ENCODE data around the gene SCNN1B.

SCNN1B gene

DNA sequence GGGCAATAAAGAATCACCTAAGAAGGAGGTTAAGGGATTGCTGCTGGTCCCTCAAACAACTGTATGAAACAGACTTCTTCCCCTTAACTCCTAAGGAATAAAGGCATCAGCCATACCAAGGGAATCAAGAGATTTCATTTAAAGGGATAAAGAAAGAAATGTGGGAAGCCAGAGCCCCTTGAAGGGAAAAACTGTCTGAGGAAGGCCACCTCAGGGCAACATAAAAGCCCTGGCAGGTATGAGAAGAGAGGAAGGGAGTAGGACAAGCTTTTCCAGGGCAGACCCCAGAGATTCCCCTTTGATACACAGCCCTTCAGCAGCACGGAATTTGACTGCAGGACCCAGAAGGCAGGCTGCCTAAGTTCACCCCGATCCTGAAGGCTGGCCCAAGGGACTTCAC, 107.4 kb downstream of the SCNN1B start:
- no peak for DNase-seq

DNA sequence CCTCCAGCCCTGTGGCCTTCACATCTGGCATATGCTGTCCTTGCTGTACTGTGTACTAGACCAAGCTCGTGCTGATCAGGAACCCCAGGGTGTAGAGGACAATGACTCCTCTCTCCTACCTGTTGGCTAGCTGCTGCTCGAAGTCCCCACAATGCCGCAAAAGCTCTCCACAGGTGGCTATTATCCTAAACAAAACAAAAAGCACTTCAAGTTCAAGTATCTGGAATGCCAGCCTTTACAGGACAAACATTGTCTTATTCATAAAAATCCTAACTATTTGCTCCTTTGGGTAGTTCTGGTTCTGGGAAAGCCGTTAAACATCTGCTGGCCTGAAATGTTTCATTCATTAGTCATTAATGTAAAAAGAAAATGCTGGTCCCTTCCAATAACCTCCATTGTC, 108.1 kb downstream of the SCNN1B start:
- no peak for DNase-seq

DNA sequence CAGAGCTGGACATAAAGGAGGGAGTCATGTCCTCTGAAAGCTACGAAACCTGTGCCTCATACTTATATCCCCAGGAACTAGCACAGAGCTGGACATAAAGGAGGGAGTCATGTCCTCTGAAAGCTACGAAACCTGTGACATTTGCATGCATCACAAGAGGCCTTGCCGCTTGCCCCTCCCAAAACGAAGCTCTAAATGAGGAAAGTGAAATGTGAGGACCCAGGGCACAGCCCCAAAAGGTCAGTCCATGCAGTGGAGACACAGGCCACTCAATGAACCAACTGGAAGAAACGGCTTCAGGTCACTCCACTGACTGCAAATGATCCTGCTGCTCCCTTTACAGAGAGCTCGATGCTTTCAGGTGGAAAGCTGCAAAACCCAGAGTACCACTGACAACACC, 112.6 kb downstream of the SCNN1B start:
- DNase-seq: no peak

DNA sequence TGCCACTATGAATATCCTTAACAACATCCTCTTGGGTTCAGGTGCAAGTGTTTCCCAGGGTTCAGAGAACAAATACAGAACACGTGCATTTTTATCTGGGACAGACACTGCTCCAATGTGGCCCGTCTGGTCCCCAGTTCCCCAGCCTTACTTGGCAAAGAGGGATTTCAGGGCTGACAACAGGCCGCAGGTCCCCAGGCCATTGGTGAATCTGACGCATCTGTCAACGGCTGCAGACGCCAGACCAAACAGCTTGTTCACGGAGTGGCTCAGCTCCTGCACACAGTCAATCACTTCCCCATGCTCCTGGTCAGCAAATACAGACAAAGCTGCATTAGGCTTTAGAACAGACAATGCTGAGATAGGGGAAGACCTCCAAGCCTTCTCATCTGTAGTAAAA, 114.7 kb downstream of the SCNN1B start:
- no peak for DNase-seq

DNA sequence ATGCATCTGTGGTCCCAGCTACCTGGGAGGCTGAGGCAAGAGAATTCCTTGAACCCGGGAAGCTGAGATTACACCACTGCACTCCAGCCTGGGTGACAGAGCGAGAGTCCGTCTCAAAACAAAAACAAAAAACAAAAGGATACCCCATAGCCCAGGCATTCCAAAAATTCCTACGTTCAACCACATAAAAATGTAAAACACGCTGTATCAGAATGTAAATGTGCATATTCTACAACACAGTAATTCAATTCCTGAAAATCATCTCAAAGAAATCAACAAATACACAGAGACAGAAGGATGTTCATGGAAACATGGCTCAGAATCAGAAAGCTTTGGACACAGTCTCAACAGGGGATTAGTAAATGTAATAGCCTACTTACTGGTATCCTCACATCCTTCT, 117.9 kb downstream of the SCNN1B start:
- DNase-seq: no peak

DNA sequence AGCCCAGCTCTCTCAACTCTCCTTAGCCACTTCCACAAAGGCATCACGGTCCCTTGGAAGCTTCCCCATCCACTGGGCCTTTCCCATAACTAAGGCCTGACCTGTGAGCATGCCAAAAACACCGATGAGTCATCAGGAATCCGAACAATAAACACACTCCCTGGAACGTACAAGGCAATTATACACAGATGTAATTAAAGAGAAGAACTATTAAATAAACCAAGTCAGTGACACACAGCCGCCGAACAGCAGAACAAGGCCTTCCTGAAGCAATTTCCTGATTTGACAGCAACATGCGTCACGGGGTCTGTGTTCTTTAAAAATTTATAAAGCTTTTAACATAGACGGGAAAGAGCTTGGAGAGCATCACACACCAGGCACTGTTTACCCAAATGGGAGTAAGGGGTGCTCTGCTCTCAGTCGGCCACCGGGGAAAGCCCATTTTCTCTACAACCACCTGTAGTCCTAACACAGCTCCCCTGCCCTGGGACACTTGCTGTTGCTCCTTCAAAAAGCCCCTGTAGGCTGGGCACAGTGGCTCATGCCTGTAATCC, 121.5 kb downstream of the SCNN1B start:
- no peak for DNase-seq

DNA sequence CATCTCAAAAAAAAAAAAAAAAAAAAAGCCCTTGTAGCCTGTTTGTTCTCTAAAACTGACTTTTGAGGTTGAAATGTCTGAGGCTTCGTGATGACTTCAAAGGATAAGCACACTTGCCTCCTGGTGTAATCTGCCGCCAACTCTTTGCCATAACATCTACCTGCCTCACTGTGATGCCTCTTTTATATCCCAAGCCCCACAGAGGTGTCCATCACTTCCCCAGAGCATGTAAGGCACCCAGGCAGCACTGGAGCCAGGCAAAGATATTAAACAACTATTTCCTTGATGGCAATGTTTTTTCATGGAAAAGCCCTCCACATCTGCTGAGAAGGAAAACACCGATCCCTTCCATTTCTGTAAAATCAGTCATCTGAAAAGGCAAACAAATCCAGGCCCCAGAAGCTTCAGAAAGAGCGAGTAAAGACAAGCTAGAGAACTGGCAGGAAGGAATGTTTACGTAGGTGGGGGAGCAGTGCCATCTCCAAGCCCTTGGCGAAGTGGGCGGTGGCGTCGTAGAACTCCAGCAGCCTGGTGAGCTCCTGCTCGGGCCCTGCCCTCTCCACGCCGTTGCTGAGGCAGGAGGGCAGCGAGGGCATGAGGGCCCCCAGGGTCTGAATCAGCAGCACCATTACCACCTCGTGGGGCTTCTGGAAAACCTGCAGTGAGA, 122.3 kb downstream of the SCNN1B start:
- no peak for DNase-seq

DNA sequence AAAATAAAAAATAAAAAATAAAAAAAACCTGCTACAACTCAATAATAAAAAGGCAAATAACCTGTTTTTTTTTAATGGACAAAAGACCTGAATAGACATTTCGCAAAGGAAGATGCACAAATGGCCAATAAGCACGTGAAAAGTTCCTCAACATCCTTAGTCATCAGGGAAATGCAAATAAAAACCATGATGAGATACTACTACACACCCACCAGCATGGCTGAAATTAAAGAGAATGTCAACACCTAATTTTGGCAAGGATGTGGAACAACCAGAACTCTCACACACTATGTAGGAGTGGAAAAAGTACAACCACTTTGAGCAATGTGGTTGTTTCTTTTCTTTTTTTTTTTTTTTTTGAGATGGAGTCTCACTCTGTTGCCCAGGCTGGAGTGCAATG, 126.2 kb downstream of the SCNN1B start:
- no peak for DNase-seq

Data from NCI-H2227 treated with DMSO at 0.1 percent for 48 hours (cell line).